HG02938 (cell line): ENCODE measurements around the gene FAM120AOS.

Experiments
- ATAC-seq: cut with Tn5 transposase; IDR thresholded peaks from one replicate; pipeline ENCODE4 v1.9.1; 2021; ENCODE audit warnings: mild to moderate bottlenecking, moderate library complexity; ENCODE audit not compliant: unreplicated experiment

FAM120AOS gene

GRCh38 chr9:93467462-93467861 lies 14.1 kb upstream of the FAM120AOS start:
- ATAC-seq = no peak

- no peak for ATAC-seq
Measured at GRCh38 chr9:93467062-93467416, 13.7 kb upstream of the FAM120AOS start.

- ATAC-seq = no peak
Measured at GRCh38 chr9:93466416-93467061, 13.2 kb upstream of the FAM120AOS start.

- no peak for ATAC-seq
Measured at GRCh38 chr9:93465855-93466254, 12.5 kb upstream of the FAM120AOS start.

- ATAC-seq = no peak
Measured at GRCh38 chr9:93464876-93465275, 11.5 kb upstream of the FAM120AOS start.

- no peak for ATAC-seq
Measured at GRCh38 chr9:93464395-93464794, 11.0 kb upstream of the FAM120AOS start.

GRCh38 chr9:93463638-93464248 lies 10.4 kb upstream of the FAM120AOS start:
- ATAC-seq = no peak

- ATAC-seq = no peak
Measured at GRCh38 chr9:93461821-93462220, 8.4 kb upstream of the FAM120AOS start.

- no peak for ATAC-seq
Measured at GRCh38 chr9:93461414-93461743, 8.0 kb upstream of the FAM120AOS start.

- ATAC-seq = no peak
Measured at GRCh38 chr9:93460689-93461413, 7.5 kb upstream of the FAM120AOS start.

- ATAC-seq = no peak
Measured at GRCh38 chr9:93459432-93459847, 6.1 kb upstream of the FAM120AOS start.

- no peak for ATAC-seq
Measured at GRCh38 chr9:93458712-93459111, 5.3 kb upstream of the FAM120AOS start.

GRCh38 chr9:93457006-93457405 lies 3.6 kb upstream of the FAM120AOS start:
- no peak for ATAC-seq

- ATAC-seq = no peak
Measured at GRCh38 chr9:93456504-93456903, 3.1 kb upstream of the FAM120AOS start.

- no peak for ATAC-seq
Measured at GRCh38 chr9:93456022-93456421, 2.6 kb upstream of the FAM120AOS start.

GRCh38 chr9:93452710-93453046 lies 703 bp downstream of the FAM120AOS start:
- no peak for ATAC-seq

- peak; percentile 14 for ATAC-seq
Measured at GRCh38 chr9:93451849-93452709, 1.3 kb downstream of the FAM120AOS start.

GRCh38 chr9:93450945-93451815 lies 2.2 kb downstream of the FAM120AOS start, which contains the start of gene FAM120A:
Gene FAM120A (plus strand): TSS chr9:93451685. CDS start chr9:93451916, 231 bp downstream.
- peak; percentile 39 for ATAC-seq

- ATAC-seq = no peak
Measured at GRCh38 chr9:93447655-93448054, 5.7 kb downstream of the FAM120AOS start.

GRCh38 chr9:93446073-93446472 lies 7.3 kb downstream of the FAM120AOS start:
- ATAC-seq = no peak
